GM19240 (cell line): ENCODE measurements around the gene ETHE1.
A peak's percentile ranks its signal among the peaks of the same experiment; 100 is the strongest.
"Not testable (repeated sequence)": the region's sequence is repeated elsewhere in the genome, so short reads cannot be mapped to it uniquely, and the experiment has no call there.

ENCODE experiments used
- DNase-seq: peaks from one replicate; pipeline ENCODE4 v3.0.0; 2011; ENCODE audit warnings: low spot score; ENCODE audit not compliant: insufficient read length

ETHE1 gene

GRCh38 chr19:43524922-43525835, 1.8 kb downstream of the ETHE1 start:
- no peak for DNase-seq

GRCh38 chr19:43523696-43524095, 3.3 kb downstream of the ETHE1 start:
- DNase-seq, result not testable (repeated sequence)

DNA sequence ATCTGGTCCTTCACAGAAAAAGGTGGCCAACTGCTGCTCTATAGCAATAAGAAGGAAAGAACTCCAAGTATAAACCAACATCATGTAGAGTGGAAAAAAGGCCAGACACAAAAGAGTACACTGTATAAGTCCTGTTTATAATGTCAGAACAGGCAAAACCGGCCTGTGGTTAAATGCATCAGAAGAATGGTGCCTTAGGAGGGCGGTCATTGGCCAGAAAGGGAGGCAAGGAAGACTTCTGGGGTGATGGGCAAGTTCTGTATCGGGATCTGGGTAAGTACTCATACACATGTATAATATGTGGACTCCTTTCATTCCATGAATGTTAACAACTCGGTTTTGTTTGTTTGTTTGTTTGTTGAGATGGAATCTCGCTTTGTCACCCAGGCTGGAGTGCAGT, 4.1 kb downstream of the ETHE1 start:
- no peak for DNase-seq

DNA sequence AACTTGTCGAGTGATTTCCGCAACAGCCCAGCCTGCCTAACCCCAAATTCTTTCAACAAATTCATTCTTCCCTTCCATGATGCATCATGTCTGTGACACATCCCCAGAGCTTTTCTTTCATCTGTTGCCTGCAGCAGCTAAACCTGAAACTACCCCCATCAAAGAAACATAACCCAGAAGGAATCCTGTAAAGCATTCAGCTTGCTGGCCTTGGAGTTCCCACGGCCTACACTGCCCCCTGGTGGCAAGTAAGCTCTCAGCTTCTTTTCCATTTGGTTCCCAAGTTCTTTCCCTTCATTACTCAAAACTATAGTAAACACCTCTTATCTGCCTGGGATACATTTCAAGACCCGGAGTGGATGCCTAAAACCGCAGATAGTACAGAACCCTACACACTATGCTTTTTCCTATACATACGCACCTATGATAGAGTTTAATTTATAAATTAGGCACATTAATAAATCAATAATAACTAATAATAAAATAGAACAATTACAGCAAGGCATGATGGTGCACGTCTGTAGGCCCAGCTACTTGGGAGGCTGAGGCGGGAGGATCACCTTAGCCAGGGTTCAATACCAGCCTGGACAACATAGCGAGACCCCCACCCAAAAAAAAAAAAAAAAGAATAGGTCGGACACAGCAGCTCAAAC, 7.4 kb downstream of the ETHE1 start:
- peak; percentile 54 for DNase-seq

GRCh38 chr19:43518051-43518450, 8.9 kb downstream of the ETHE1 start:
- no peak for DNase-seq

DNA sequence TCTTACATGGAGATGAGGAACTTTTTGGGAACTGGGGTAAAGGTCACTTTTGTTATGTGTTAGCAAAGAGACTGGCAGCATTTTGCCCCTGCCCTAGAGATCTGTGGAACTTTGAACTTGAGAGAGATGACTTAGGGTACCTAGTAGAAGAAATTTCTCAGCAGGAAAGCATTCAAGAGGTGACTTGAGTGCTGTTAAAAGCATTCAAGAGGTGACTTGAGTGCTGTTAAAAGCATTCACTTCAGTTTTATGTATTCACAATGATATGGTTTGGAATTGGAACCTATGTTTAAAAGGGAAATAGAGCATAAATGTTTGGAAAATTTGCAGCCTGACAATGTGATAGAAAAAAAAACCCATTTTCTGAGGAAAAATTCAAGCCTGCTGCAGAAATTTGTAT, 14.6 kb downstream of the ETHE1 start:
- DNase-seq, result not testable (repeated sequence)

GRCh38 chr19:43511324-43511723, 15.7 kb downstream of the ETHE1 start:
- DNase-seq, result no peak

- DNase-seq, result no peak
These were observed 16.3 kb downstream of the ETHE1 start for GRCh38 chr19:43510713-43511112.

DNA sequence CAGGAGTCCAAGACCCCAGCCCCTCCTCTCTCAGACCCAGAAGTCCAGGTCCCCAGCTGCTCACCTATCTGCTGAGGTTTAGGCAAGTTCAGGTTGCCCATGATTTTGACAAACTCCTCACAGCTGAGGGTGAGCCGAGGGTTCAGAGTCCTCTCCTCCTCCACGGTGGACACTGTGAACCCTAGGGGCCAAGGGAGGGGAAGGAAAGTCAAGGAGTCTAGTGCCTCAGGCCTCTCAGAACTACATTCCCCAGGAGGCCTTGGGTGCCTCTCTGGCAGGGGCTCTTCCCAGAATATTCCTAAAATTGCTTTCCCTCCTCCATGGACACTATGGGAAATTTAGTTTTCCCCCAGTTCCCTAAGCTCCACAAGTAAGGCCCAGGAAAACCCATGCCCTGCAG, 19.1 kb downstream of the ETHE1 start:
- no peak for DNase-seq

GRCh38 chr19:43506629-43507028, 20.4 kb downstream of the ETHE1 start:
- no peak for DNase-seq

DNA sequence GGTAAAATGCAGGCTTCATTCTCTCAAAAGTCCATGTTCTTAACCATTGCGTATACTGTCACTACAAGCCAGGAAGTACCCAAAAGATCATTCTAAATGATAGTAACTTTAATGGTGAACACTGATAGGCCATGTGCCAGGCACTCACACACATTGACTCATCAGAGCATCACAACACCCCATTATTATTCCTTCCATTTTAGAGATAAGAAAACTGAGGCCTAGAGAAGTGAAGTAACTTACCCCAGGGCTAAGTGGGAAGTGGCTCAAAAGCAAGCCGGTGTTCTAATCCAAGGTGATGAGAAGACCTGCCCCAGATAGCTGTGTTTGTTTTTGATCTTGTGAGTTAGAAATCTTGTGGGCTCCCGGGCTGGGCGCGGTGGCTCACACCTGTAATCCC, 21.1 kb downstream of the ETHE1 start:
- no peak for DNase-seq

DNA sequence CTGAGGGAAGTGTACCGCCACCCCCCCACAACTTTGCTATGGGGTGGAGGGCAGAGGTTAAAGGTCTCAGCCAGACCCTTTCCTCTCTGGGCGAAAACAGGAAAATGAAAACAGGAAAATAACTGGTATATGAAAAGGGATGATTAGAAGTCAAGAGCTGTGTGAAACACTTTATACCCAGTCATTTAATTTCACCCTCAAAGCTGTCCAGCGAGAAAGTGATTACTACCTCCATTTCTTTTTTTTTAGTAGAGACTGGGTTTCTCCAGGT, 21.9 kb downstream of the ETHE1 start:
- DNase-seq, result no peak

DNA sequence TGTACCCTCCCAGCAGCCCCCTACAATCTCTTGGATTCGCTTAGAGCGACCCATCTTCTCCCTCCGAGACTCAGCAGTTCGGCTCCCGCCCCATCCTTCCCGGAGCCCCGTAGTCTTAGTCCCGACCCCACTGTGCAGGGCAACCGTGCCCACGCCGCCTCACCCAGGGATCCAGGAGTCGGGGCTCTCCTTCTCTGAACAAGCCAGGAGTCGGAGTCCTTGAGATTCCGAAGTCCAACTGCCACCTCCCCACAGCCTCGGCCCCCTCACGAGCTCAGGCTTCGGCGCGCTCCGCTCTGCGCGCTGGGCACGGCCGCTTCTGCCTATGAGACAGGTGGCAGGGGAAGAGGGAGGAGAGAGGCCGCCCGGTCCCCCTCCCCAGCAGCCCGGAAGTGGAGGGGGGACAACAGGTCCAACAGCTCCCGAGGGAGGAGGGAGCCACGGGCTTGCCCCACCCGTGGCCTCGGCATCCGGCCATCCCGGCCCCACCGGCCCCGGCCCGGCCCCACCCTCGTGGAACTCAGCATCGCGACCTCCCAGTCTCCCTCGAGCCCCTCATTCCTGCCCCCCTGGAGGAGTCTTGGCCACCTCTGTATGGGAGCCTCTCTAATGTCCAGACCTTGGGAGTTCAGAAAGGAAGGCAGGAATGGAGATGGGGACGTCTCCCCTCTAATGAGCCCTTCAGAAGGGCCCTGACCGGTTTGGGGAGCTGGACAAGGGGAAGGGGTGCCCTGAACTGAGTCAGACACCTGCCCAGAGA, 22.4 kb downstream of the ETHE1 start, which contains the start of gene PHLDB3:
Gene PHLDB3, minus strand, starts transcription at position 321 of the 760 bp plus-strand sequence. CDS start 628 bp downstream, outside the sequence.
- no peak for DNase-seq

DNA sequence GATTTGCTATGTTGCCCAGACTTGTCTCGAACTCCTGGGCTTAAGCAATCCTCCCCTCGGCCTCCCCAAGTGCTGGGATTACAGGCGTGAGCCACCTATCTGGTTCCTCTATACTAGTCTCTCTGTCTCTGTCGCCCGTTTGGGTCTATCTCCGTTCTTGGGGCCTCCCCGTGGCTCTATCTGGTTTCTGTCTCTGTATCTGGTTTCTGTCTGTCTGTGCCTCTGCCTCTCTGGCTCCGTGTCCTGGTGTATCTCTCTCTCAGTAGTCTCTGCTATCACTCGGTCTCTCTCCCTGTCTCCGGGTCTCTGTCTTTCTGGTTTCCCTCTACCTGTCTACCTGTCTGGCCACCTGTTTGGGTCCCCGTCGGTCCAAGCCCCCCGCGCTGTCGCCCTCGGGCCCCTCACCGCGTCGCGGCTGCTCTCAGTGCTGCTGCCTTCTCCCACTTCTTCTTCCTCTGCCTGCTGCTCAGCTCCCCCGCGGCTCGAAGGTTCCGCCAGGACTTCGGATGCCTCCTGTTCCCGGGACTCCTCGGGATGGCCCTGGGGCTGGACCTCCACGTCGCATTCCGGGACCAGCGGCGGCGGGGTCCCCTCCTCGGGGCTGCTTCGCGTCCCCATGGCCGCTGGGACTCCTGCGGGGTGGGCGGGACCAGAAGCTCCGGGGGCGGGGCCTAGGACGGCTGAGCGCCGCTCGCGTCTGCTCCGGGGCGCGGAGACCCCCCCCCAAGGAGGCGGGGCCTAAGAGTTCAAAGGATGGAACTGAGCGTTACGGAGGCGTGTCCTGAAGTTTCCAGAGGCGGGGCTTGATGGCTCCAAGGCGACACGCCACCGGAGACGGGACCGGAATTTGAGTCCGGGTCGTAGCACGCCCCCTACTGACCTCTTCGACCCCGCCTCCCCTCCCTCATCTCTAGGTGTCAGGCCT, 23.2 kb downstream of the ETHE1 start:
- DNase-seq, result peak; percentile 96

GRCh38 chr19:43502419-43502976, 24.5 kb downstream of the ETHE1 start:
- no peak for DNase-seq

- DNase-seq, result no peak
These were observed 25.2 kb downstream of the ETHE1 start for GRCh38 chr19:43501661-43502418.

DNA sequence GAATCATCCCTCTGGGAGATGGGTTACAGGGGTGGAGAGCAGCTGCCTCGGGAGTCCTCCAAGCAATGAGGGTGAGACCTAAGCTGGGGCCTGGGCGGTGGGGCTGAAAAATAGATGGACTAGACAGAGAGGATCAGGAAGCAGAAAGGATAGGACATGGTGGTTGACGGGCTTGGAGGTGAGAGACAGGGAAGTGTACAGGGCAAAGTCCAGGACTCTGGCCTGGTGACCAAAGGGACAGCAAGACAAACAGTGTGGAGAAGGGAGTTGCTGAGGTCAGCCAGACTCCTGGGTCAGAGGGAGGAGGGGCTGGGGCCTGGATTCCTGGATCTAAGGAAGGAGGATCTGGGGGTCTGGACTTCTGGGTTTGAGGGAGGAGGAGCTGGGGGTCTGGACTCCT, 28.0 kb downstream of the ETHE1 start:
- DNase-seq, result no peak

- no peak for DNase-seq
These were observed 28.7 kb downstream of the ETHE1 start for GRCh38 chr19:43498233-43498842.

GRCh38 chr19:43496960-43497359, 30.0 kb downstream of the ETHE1 start:
- no peak for DNase-seq

GRCh38 chr19:43495082-43495481, 31.9 kb downstream of the ETHE1 start:
- no peak for DNase-seq
